ENCODE data around the gene PAPPA2.

DNA sequence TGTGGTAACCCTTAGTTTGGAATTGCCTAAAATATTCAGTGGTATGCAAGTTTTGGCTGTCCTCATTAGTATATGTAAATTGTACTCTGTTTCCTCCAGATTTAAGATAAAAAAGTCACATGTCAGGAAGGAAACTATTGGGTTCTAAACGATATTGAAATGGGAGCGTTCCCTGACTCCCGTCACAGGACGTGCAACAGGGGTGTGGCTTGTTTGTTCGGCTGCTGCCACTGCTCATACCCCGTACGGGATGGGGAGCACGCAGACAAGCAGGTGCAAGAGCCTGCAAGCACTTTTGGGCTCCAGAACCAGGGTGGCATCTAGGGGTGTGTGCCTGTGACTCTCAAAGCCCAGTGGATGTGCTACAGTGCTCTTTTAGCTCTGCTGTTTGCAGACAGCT lies 6.2 kb upstream of the PAPPA2 start:
- TF ChIP-seq, protein P1, sequence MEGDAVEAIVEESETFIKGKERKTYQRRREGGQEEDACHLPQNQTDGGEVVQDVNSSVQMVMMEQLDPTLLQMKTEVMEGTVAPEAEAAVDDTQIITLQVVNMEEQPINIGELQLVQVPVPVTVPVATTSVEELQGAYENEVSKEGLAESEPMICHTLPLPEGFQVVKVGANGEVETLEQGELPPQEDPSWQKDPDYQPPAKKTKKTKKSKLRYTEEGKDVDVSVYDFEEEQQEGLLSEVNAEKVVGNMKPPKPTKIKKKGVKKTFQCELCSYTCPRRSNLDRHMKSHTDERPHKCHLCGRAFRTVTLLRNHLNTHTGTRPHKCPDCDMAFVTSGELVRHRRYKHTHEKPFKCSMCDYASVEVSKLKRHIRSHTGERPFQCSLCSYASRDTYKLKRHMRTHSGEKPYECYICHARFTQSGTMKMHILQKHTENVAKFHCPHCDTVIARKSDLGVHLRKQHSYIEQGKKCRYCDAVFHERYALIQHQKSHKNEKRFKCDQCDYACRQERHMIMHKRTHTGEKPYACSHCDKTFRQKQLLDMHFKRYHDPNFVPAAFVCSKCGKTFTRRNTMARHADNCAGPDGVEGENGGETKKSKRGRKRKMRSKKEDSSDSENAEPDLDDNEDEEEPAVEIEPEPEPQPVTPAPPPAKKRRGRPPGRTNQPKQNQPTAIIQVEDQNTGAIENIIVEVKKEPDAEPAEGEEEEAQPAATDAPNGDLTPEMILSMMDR (IDR thresholded peaks at IDR 0.05; ENCODE audit: insufficient read depth, low read length, poor library complexity, severe bottlenecking): no peak
- no peak for TF ChIP-seq EZH2phosphoT487 (conservative IDR thresholded peaks at IDR 0.05; ENCODE audit: low read length)
